ENCODE measurements around the gene TMEM120B.

DNA sequence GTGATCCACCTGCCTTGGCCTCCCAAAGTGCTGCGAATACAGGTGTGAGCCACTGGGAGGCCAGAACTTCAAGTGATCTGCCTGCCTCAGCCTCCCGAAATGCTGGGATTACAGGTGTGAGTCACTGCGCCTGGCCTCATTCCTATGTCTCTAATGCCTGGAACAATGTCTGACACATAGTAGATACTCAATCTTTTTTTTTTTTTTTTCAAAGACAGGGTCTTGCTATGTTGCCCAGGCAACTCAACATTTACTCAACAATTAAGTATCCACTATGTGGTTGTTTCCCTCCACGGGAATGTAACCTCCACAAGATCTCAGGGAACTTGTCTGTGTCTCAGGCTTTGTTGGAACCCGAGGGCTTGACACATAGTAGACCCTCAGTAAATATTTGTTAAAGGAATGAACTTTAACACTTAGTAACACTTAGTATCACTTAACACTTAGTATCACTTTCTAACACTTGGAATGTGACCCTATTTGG is 3.0 kb upstream of the TMEM120B start:
- TF ChIP-seq POLR2A (IDR thresholded peaks at IDR 0.05; ENCODE audit: insufficient read depth in 1 of 2, low read depth in 2 of 2, low read length in 2 of 2): no peak
- TF ChIP-seq, protein P1, sequence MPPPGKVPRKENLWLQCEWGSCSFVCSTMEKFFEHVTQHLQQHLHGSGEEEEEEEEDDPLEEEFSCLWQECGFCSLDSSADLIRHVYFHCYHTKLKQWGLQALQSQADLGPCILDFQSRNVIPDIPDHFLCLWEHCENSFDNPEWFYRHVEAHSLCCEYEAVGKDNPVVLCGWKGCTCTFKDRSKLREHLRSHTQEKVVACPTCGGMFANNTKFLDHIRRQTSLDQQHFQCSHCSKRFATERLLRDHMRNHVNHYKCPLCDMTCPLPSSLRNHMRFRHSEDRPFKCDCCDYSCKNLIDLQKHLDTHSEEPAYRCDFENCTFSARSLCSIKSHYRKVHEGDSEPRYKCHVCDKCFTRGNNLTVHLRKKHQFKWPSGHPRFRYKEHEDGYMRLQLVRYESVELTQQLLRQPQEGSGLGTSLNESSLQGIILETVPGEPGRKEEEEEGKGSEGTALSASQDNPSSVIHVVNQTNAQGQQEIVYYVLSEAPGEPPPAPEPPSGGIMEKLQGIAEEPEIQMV (CRISPR knock-in tag; IDR thresholded peaks at IDR 0.05; ENCODE audit: low read depth): no peak
- no peak for TF ChIP-seq MYNN (CRISPR knock-in tag; IDR thresholded peaks at IDR 0.05; ENCODE audit: low read depth)
